Spinal cord (tissue), 10 donors: ENCODE measurements around the gene JTB. TPM values are rescaled to one million over a fixed set of nuclear protein-coding genes. Genes with fewer than 3 reads are reported as not detected.
A peak's percentile ranks its signal among the peaks of the same experiment; 100 is the strongest.

Experiments used
- DNase-seq, 6 donors: peaks; one replicate each; pipeline versions ENCODE4 v3.0.0 to v3.0.0-alpha.2; 2013 to 2015; ENCODE audit warnings: low spot score in 6 of 6, low read depth in 4 of 6
- H3K27ac ChIP-seq: one replicate; pipeline ENCODE4 v1.5.1; 2013; ENCODE audit warnings: low read depth, low read length, control low read depth
- H3K27me3 ChIP-seq: one replicate; pipeline ENCODE4 v1.6.1; 2013; ENCODE audit warnings: low read length; ENCODE audit not compliant: control insufficient read depth, insufficient read depth
- H3K36me3 ChIP-seq: one replicate; pipeline ENCODE4 v1.6.1; 2013; ENCODE audit warnings: low read length; ENCODE audit not compliant: control insufficient read depth, insufficient read depth
- H3K4me1 ChIP-seq: one replicate; pipeline ENCODE4 v1.6.1; 2013; ENCODE audit warnings: low read length; ENCODE audit not compliant: control insufficient read depth, insufficient read depth
- H3K4me3 ChIP-seq: one replicate; pipeline ENCODE4 v1.5.1; 2013; ENCODE audit warnings: low read depth, low read length, control low read depth
- H3K9me3 ChIP-seq: one replicate; pipeline ENCODE4 v1.6.1; 2013; ENCODE audit warnings: low read length; ENCODE audit not compliant: control insufficient read depth, insufficient read depth
- WGBS: methylation state at CpG from one replicate; pipeline ENCODE4 v1.1.5; 2013; ENCODE audit warnings: missing lambda C conversion rate; ENCODE audit not compliant: insufficient coverage; 5-methylcytosine and 5-hydroxymethylcytosine counted together
- polyA plus RNA-seq, 2 donors: library from polyadenylated mRNA; unstranded; fragments of 120-200 nt; gene quantifications; one replicate each; pipeline ENCODE4 v1.2.1, GENCODE V29; 2013; ENCODE audit not compliant: insufficient read length in 2 of 2
- total RNA-seq, 2 donors: library from RNA; depleted of rRNA in 1 of 2; stranded (reverse); fragments of 120-200 nt in 1 of 2; fragments of >200 nt in 1 of 2; gene quantifications; one replicate each; pipeline versions ENCODE4 v1.2.3 to v1.2.4, GENCODE V29; 2013 to 2014
- donor health status: healthy.

Gene JTB
- total and polyA plus RNA-seq, 4 donors = 79.4 to 140 (median 118) TPM

DNA sequence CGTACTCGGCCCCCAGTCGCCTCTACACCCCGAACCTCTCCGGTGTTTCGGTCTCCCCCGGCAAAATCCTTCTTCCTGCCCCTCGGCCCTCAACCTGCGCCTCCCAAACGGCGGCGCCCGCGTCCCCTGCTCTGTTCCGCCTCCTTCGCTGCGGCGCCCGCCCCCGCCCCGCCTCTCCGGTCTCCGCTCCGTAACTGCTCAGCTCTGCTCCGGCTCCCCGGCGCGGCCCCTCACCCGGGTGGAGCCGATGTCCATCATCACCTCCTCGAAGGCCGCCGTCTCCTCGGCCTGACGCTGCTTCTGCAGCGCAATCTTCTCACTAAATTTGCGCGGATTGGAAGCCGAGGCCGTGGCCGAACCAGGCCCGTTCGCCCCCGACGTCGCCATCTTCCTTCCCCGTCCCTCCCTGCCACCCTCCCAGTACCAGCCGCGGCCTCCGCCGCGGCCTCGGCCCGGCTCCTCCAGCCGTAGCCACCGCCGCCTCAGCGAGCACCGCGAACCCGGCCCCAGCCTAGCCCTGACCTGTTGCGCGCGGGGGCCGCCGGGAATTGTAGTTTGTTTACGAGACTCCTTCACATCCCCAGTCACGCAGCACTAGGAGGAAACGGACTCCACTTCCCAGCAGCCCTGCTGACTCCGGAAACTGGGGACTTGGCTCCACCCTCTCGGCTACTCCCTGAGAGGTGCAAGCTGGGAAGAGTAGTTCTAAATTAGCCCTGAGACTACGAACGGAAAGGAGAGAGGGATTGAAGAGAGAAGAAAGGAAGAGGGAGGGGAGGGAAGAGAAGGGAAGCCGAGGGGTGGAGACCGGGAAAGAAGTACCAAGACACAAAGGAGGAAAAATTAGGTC, 19.1 kb downstream of the JTB start, which contains the start of gene CRTC2:
Gene CRTC2, minus strand, starts transcription at position 502 of the 850 bp plus-strand sequence. Its CDS starts 115 bp downstream, at position 387.
- H3K27me3 ChIP-seq = no peaks in the 10 kb centered on the region
- H3K4me1 ChIP-seq = peaks cover 42% of the 10 kb centered on the region
- peak within 1 kb of the TSS; percentile 84 for H3K4me3 ChIP-seq
- 0% methylated on average over 66 of the region's 75 CpGs for WGBS
- H3K36me3 ChIP-seq = peaks cover 40% of the 10 kb centered on the region
- no peaks in the 10 kb centered on the region for H3K9me3 ChIP-seq
- H3K27ac ChIP-seq = peak within 1 kb of the TSS; percentile 82
- DNase-seq = peak; percentile 89 to 100 (median 97)

DNA sequence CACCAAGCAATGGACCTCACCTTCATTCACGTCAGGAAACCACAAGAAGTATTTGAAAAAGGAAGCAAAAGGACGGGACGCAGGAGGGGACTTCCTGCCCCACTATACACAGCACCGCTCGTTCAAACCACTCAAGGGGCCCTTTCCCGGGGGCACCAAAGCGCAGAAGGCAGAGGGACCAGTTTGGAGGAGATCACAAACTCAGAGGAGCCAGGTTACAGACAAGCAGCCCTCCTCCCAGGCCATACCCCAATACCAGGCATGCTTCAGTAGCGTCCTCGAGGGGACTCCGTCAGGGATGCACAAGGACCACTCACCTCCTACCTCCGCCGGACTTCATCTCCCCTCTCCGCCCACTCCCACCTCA, 19.7 kb downstream of the JTB start:
- H3K36me3 ChIP-seq = peaks cover 46% of the 10 kb centered on the region
- H3K4me3 ChIP-seq = peak overlapping the region; percentile 84
- peak overlapping the region; percentile 82 for H3K27ac ChIP-seq
- peaks cover 39% of the 10 kb centered on the region for H3K4me1 ChIP-seq
- DNase-seq = no peak
- no peaks in the 10 kb centered on the region for H3K9me3 ChIP-seq
- 0% methylated on average over 13 of the region's 13 CpGs for WGBS
- no peaks in the 10 kb centered on the region for H3K27me3 ChIP-seq

GRCh38 chr1:153956997-153957715, 20.3 kb downstream of the JTB start:
- Histone ChIP-seq H3K4me3 (peak overlapping the region; percentile 84), H3K4me1 (peaks cover 34% of the 10 kb centered on the region), H3K9me3 (no peaks in the 10 kb centered on the region), H3K27me3 (no peaks in the 10 kb centered on the region), H3K27ac (peak overlapping the region; percentile 82), H3K36me3 (peaks cover 48% of the 10 kb centered on the region)
- no peak for DNase-seq
- 25% methylated on average over 4 of the region's 6 CpGs for WGBS

DNA sequence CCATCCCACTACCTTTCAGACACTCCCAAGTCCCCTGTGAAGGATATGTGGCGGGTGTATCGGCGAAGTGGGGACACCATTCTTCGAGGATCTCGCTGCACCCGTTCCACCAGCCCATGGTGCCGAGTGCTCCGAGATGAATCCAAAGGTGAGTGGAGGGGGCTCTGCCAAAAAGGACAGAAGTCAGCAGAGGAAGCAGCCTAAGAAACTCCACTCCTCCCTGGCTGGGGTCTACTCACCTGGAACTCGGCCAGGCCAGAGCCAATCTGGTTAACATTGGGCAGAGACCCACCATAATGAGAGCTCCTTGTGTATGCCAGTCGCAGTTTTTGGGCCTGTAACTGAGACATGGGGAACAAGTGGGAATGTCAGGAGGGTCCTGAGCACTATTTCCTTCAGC, 22.6 kb downstream of the JTB start:
- peaks cover 58% of the 10 kb centered on the region for H3K36me3 ChIP-seq
- no peaks in the 10 kb centered on the region for H3K9me3 ChIP-seq
- H3K27me3 ChIP-seq = no peaks in the 10 kb centered on the region
- H3K27ac ChIP-seq = no peak overlapping the region
- H3K4me3 ChIP-seq = no peak overlapping the region
- H3K4me1 ChIP-seq = peaks cover 30% of the 10 kb centered on the region
- WGBS = 97% methylated on average over 10 of the region's 10 CpGs
- DNase-seq = no peak

DNA sequence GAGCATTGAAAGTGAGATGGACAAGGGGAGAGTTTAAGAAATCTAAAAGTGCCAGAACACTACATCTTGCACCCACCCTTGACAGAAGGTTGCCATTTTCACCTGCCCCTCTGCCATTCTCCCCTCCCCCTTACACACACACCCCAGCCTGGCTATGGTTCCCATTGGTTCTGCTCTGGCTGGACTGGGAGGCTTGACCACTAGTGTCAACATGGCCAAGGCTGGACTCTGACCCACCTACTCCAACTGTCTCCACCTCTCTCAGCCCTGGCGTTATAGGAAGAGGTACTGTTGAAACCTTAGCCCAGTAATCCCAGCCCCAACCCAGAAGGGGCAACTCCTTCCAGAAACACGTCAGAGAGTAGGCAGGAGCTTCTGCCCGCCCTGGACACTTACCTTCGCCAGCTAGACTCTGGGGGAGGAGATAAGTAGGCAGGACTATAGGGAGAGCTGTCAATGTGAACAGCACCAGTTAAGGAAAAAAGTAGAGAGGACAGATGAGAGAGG, 23.6 kb downstream of the JTB start:
- DNase-seq = no peak
- Histone ChIP-seq H3K27ac (no peak overlapping the region), H3K9me3 (no peaks in the 10 kb centered on the region), H3K4me3 (no peak overlapping the region), H3K4me1 (peaks cover 27% of the 10 kb centered on the region), H3K36me3 (peaks cover 57% of the 10 kb centered on the region), H3K27me3 (no peaks in the 10 kb centered on the region)
- 85% methylated on average over 2 of the region's 4 CpGs for WGBS

DNA sequence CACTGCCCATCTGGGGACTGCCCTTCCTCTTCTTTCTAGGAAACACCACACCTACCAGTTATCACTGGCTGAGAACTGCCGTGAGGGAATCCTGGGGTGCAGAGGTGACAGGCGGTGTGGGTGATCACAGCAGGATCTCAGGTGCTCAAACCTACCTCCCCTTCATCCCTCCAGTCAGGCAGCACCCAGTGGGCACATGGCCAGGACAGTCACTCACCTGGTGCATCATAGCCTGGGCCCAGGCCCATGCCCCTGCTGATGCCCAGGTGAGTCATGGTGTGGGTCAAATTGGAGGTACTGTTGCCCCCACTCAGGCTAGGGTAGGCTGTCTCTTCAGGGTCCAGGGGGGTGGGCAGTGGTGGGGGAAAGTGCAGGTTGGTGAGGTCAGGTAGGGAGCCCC, 25.7 kb downstream of the JTB start:
- Histone ChIP-seq H3K27ac (no peak overlapping the region), H3K4me3 (no peak overlapping the region), H3K36me3 (peaks cover 75% of the 10 kb centered on the region), H3K4me1 (peaks cover 14% of the 10 kb centered on the region), H3K9me3 (no peaks in the 10 kb centered on the region), H3K27me3 (no peaks in the 10 kb centered on the region)
- no peak for DNase-seq
- 100% methylated on average over 2 of the region's 2 CpGs for WGBS

DNA sequence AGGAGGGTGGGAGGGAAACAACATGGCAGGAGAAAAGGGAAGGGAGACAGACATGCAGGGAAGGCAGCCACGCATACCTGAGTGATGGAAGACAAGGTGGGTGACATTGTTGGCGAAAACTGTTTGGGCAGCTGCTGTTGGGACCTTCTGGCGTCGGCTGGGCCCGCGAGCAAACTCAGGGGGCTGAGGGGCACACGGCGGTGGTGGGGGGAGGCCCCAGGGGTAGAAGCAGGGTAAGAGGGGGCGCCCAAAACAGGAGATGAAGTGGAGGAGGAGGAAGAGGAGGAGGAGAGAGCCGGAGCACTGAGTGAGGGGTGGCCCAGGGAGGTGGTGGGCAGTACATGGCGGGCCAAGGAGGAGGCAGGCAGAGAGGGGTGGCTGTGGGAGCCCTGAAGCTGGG, 26.3 kb downstream of the JTB start:
- Histone ChIP-seq H3K27ac (no peak overlapping the region), H3K4me3 (no peak overlapping the region), H3K36me3 (peaks cover 72% of the 10 kb centered on the region), H3K27me3 (no peaks in the 10 kb centered on the region), H3K9me3 (no peaks in the 10 kb centered on the region), H3K4me1 (peaks cover 10% of the 10 kb centered on the region)
- WGBS = 95% methylated on average over 11 of the region's 11 CpGs
- no peak for DNase-seq

- Histone ChIP-seq H3K4me3 (peak within 1 kb of the TSS; percentile 63), H3K27ac (peak within 1 kb of the TSS; percentile 82), H3K36me3 (peaks cover 61% of the 10 kb centered on the region), H3K4me1 (peaks cover 20% of the 10 kb centered on the region), H3K9me3 (no peaks in the 10 kb centered on the region), H3K27me3 (no peaks in the 10 kb centered on the region)
- DNase-seq = peak in 4 of 6 donors; percentile 61 to 91 (median 77)
- 11% methylated on average over 25 of the region's 28 CpGs for WGBS
These were observed 30.7 kb downstream of the JTB start, which contains the start of gene DENND4B for GRCh38 chr1:153946622-153947241. Gene DENND4B (minus strand): TSS chr1:153946718. CDS start chr1:153944374, 2,344 bp downstream.
